ENCODE data around the gene TBC1D14. TPM values are rescaled to one million over a fixed set of nuclear protein-coding genes. Genes with fewer than 3 reads are reported as not detected.

The TBC1D14 gene
- total RNA-seq, 2 experiments from 2014 or later = 36.7 to 44.0 TPM

DNA sequence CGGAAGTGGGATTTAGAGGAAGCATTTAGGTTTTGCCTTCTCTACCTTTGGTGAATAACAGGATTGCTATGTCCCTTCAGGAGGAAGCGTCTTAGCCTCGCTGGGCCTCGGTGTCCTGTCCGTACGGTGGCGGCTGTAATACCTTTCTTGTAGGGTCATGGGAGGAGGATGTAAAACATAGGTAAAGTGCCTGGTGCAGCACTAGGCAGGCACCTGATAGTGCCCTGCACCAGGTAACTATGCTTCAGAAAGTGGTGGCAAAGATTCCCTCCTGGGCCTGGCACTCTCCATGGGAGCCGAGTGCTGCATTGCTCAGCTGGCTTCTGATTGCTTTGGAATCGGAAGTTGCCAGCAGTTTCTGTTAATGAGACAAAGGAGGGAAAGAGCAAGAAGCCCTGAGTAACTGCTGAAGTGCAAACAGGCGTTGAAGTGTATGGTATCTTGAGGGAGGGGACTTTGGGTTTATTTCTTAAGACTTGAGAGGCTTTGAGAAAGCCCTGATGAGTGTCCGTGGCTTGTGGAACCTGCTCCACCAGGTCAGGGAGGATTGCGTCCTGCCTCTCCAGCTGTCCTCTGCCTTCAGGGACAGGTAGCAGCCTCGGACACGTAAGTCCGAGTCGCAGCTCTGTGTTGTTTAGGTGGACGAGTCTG is 45.8 kb downstream of the TBC1D14 start:
- Mint-ChIP-seq H3K27ac (no peak overlapping the region), H3K4me1 (peaks cover 35% of the 10 kb centered on the region), H3K36me3 (ENCODE audit: low read depth) (no peaks in the 10 kb centered on the region), H3K27me3 (no peaks in the 10 kb centered on the region), H3K4me3 (no peak overlapping the region), H3K9me3 (ENCODE audit: low read depth) (no peaks in the 10 kb centered on the region)
- intact Hi-C loops (cut with DNase I, micrococcal nuclease) = no loop called here
- DNase-seq = no peak
- no peak for ATAC-seq
- ChIA-PET POLR2A (interaction anchor here (0.7 kb wide), 1 partner anchor 10 kb away, joined by 3 read pairs; no protein-coding TSS in a partner anchor), CTCF (interaction anchor here (0.6 to 1.6 kb wide), 2 partner anchors 11 to 31 kb away, joined by 3 read pairs; no protein-coding TSS in a partner anchor)

DNA sequence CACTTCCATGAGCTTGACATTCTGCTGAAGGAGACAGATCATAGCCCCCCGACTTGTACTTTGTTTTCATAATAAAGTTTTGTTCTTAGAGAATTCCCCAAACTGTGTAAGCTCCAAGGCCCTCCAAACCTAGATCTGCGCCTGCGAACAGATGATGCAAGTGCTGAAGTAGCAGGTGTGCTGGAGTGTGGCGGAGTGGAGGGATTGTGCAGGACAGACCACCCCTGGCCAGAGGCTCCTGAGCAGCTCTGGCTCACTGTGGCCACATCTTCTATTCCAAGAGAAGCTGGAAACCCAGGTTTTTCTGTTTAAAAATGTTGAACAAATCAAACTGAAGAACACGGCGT is 46.4 kb downstream of the TBC1D14 start:
- POLR2A ChIA-PET = interaction anchor here (0.7 kb wide), 1 partner anchor 11 kb away, joined by 3 read pairs; no protein-coding TSS in a partner anchor
- intact Hi-C loops (cut with DNase I, micrococcal nuclease) = no loop called here
- H3K4me1 Mint-ChIP-seq = peaks cover 31% of the 10 kb centered on the region
- H3K27ac Mint-ChIP-seq = no peak overlapping the region
- CTCF ChIA-PET = interaction anchor here (0.8 to 1.6 kb wide), 3 partner anchors 10 to 83 kb away, joined by 3 read pairs; no protein-coding TSS in a partner anchor
- no peaks in the 10 kb centered on the region for H3K36me3 Mint-ChIP-seq (ENCODE audit: low read depth)
- no peaks in the 10 kb centered on the region for H3K9me3 Mint-ChIP-seq (ENCODE audit: low read depth)
- no peaks in the 10 kb centered on the region for H3K27me3 Mint-ChIP-seq
- ATAC-seq (no peak), DNase-seq (no peak)
- H3K4me3 Mint-ChIP-seq = no peak overlapping the region

DNA sequence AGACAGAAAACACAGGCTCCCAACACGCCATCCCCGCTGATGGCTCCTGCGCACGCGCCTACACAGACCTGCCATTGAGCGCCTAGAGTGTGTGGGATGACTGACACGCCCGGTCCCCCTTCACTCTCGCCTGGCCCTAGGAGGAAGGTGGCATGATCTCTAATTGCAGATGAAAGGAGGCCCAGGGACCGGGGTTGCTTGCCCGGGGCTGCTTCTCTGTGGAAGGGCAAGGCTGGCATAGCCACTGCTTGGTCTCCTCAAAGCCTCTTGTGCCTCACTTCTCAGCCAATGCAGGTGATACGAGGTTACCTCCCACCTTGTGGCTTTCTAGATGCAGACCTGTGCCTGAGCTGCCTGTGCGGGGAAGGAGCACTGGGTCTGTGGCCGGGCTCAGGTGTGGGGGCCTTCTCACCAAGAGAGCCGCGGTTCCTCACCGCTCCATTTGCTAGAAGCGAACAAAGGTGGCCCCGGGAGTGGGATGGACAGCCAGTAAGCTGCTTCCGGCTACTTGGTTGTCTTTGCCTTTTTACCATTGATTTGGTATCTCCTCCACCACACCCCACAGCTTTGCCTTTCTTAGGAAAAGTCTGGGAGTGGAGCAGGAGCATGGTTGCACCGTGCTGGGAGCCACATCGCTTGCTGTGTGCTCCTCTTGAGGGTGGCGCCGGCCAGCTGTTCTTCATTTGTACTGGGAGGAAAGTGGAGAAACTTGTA is 47.0 kb downstream of the TBC1D14 start:
- H3K4me3 Mint-ChIP-seq = no peak overlapping the region
- H3K9me3 Mint-ChIP-seq (ENCODE audit: low read depth) = no peaks in the 10 kb centered on the region
- ATAC-seq = no peak
- no peaks in the 10 kb centered on the region for H3K27me3 Mint-ChIP-seq
- intact Hi-C loops (cut with DNase I, micrococcal nuclease) = no loop called here
- no peak overlapping the region for H3K27ac Mint-ChIP-seq
- H3K36me3 Mint-ChIP-seq (ENCODE audit: low read depth) = no peaks in the 10 kb centered on the region
- POLR2A ChIA-PET = no interaction called here
- no peak for DNase-seq
- H3K4me1 Mint-ChIP-seq = peaks cover 27% of the 10 kb centered on the region
- CTCF ChIA-PET = interaction anchor here (0.8 to 1.6 kb wide), 4 partner anchors 10 to 83 kb away, joined by 3 read pairs; no protein-coding TSS in a partner anchor

DNA sequence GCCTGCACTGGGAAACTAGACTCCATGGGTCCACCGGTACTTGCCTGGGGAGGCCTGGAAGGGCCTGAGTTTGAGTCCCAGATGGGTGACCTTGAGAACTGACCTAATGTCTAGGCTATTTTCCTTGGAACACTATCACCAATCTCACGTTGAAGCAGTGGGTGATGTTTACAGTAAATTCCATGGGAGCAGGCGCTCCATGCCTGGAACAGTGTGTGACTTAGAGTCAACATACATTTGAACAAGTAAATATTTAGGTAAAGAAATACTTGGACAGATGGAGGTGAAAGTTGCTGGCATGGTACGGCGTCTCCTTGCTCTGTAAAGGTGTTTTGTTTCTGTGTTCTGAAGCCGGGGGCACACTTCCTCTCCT is 47.5 kb downstream of the TBC1D14 start:
- no peaks in the 10 kb centered on the region for H3K36me3 Mint-ChIP-seq (ENCODE audit: low read depth)
- CTCF ChIA-PET = interaction anchor here (0.7 to 1.6 kb wide), 3 partner anchors 9 to 142 kb away, joined by 3 to 5 read pairs (median 3); no protein-coding TSS in a partner anchor

DNA sequence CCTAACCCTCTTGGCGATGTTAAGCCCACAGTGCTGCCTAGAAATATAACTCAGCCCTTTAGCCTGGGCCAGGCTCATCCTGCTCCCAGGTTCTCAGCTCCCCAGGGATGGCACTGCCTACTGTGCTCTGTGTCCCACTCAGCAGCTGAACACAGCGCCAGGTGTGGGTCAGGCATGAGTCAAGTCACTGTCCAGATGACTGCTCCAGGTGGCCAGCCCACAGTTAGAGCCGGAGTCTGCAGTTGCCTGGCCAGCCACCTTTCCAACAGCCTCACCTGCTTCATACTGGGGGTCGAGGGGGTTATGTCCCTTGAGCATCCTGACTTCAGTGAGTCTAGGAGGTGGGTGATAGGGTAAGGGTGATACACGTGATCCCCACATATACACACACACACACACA is 48.4 kb downstream of the TBC1D14 start:
- CTCF ChIA-PET = interaction anchor here (0.7 kb wide), 1 partner anchor 143 kb away, joined by 5 read pairs; no protein-coding TSS in a partner anchor
- POLR2A ChIA-PET = no interaction called here
- ATAC-seq (no peak), DNase-seq (no peak)
- H3K4me1 Mint-ChIP-seq = peaks cover 27% of the 10 kb centered on the region
- H3K4me3 Mint-ChIP-seq = no peak overlapping the region
- no peaks in the 10 kb centered on the region for H3K9me3 Mint-ChIP-seq (ENCODE audit: low read depth)
- no peaks in the 10 kb centered on the region for H3K36me3 Mint-ChIP-seq (ENCODE audit: low read depth)
- H3K27ac Mint-ChIP-seq = no peak overlapping the region
- H3K27me3 Mint-ChIP-seq = no peaks in the 10 kb centered on the region
- intact Hi-C loops (cut with DNase I, micrococcal nuclease) = no loop called here

More for the DNA sequence above, 47.5 kb downstream of the TBC1D14 start:
- no peaks in the 10 kb centered on the region for H3K27me3 Mint-ChIP-seq
- no peak overlapping the region for H3K27ac Mint-ChIP-seq
- H3K4me1 Mint-ChIP-seq = peaks cover 26% of the 10 kb centered on the region
- ATAC-seq = no peak
- intact Hi-C loops (cut with DNase I, micrococcal nuclease) = no loop called here
- H3K4me3 Mint-ChIP-seq = no peak overlapping the region
- POLR2A ChIA-PET = no interaction called here
- H3K9me3 Mint-ChIP-seq (ENCODE audit: low read depth) = no peaks in the 10 kb centered on the region
- DNase-seq = no peak

DNA sequence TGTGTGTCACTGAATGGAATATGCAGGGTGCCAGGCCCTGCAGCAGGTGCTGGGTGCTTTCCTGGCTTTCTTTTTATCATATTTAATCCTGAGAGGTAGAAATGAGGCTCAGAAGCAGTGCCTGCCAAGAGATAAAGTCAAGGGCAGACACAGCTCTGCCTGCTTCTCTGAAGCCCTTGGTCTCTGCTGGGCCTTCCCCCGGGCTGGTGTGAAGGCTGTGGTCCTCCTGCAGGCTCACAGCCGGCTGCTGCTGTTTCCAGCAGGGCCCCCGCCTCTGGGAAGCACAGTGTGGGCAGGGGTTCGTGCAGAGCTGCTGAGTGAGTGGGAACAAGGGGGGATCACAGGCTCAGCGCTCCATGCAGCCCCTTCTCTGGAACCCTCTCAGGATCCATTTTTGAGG is 49.6 kb downstream of the TBC1D14 start:
- intact Hi-C loops (cut with DNase I, micrococcal nuclease) = no loop called here
- ChIA-PET CTCF (interaction anchor here (0.7 kb wide), 1 partner anchor 15 kb away, joined by 3 read pairs; no protein-coding TSS in a partner anchor), POLR2A (no interaction called here)
- no peak overlapping the region for H3K4me3 Mint-ChIP-seq
- H3K9me3 Mint-ChIP-seq (ENCODE audit: low read depth) = no peaks in the 10 kb centered on the region
- no peak for ATAC-seq
- no peaks in the 10 kb centered on the region for H3K36me3 Mint-ChIP-seq (ENCODE audit: low read depth)
- H3K4me1 Mint-ChIP-seq = peaks cover 35% of the 10 kb centered on the region
- H3K27me3 Mint-ChIP-seq = no peaks in the 10 kb centered on the region
- no peak for DNase-seq
- H3K27ac Mint-ChIP-seq = no peak overlapping the region

DNA sequence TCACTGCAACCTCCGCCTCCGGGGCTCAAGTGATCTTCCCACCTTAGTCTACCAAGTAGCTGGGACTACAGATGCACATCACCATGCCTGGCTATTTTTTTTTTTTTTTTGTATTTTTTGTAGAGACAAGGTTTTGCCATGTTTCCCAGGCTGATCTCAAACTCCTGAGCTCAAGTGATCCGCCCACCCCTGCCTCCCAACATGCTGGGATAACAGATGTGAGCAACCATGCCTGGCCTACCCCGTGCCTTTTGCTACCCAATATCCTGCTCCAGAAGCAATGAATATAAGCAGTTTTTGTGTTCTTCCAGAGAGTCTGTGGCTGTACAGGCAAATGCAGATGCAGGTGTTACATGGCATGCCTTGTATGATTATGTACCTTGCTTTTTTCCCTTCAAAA is 50.5 kb downstream of the TBC1D14 start:
- no peak overlapping the region for H3K4me3 Mint-ChIP-seq
- ATAC-seq (no peak), DNase-seq (no peak)
- H3K27me3 Mint-ChIP-seq = no peaks in the 10 kb centered on the region
- H3K9me3 Mint-ChIP-seq (ENCODE audit: low read depth) = no peaks in the 10 kb centered on the region
- intact Hi-C loops (cut with DNase I, micrococcal nuclease) = no loop called here
- peaks cover 39% of the 10 kb centered on the region for H3K4me1 Mint-ChIP-seq
- ChIA-PET POLR2A (no interaction called here), CTCF (interaction anchor here (0.6 to 1.1 kb wide), 5 partner anchors 86 to 454 kb away, joined by 3 to 6 read pairs (median 4); no protein-coding TSS in a partner anchor)
- no peak overlapping the region for H3K27ac Mint-ChIP-seq
- H3K36me3 Mint-ChIP-seq (ENCODE audit: low read depth) = no peaks in the 10 kb centered on the region

DNA sequence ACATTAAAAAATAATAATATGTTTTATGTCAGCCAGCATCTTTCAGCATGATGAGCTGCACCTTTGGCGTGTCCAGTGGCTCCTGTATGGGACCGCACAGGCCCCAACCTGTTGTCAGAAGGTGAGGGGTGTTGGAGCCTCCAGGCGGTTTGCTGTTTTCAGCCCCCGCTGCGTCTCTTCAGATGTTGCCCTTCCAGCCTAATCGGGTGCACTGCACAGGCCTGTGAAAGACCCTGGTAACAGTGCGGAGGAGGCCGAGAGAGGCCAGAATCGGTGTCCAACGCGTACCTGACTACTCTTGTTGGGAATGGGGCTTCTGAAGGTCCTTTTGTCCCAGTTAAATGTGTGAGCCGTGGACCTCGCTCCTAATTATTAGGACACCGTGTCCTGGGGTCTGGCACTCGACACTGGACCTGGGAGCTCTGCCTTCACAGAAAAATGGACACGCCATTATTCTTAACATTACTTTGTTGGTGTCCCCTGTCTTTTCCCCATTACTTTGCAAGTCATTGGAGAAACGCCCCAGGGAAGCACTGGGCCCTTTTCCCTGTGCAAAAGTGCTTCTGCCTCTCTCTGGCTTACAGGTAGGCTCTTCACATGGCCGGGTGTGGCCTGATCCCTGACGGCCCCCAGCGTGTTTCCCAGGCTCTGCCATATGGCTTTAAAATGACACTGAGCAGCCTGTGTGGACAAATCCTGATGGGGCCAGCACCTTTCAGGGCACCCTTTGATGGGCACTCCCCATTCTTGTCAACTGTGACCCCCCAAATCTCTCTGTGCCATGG is 51.2 kb downstream of the TBC1D14 start:
- ChIA-PET POLR2A (no interaction called here), CTCF (interaction anchor here (0.6 to 1.1 kb wide), 3 partner anchors 87 to 454 kb away, joined by 3 to 5 read pairs (median 4); no protein-coding TSS in a partner anchor)
- H3K27me3 Mint-ChIP-seq = no peaks in the 10 kb centered on the region
- H3K4me3 Mint-ChIP-seq = no peak overlapping the region
- no peaks in the 10 kb centered on the region for H3K36me3 Mint-ChIP-seq (ENCODE audit: low read depth)
- peaks cover 44% of the 10 kb centered on the region for H3K4me1 Mint-ChIP-seq
- H3K9me3 Mint-ChIP-seq (ENCODE audit: low read depth) = no peaks in the 10 kb centered on the region
- intact Hi-C loops (cut with DNase I, micrococcal nuclease) = no loop called here
- ATAC-seq = no peak
- DNase-seq = no peak
- no peak overlapping the region for H3K27ac Mint-ChIP-seq

DNA sequence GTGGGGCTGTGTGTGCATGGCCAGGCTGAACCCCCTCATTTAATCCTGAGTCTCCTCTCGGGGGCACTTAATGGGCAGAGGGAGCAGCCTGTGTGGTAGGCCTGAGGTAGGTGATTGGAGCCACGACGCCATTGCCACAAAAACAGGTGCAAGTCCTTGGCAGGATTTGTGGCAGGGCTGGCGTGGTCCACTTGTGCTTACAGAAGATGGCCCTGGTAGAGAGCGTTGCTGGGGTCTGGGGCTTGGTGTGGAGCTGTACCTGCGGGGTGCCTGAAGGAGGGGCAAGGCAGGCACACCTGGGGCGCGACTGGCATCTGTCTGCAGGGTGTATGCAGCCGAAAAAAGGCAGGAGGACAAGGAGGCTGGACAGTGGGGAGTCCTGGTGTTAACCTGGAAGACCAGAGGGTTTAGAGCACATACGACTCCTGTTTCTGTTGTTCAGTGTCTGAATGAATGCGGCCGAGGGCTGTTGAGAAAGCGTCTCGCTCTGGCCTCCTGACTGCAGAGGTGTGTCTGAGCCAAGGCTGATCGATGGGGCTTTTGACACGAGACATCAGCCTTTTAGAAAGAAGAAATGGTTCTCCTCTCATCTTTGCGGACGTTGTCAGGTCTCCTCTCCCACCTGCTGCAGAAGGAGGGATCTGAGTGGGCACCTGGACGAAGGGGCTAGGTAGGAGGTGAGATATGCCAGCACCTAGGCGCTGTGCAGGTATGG is 52.0 kb downstream of the TBC1D14 start:
- Mint-ChIP-seq H3K36me3 (ENCODE audit: low read depth) (no peaks in the 10 kb centered on the region), H3K4me3 (no peak overlapping the region), H3K9me3 (ENCODE audit: low read depth) (no peaks in the 10 kb centered on the region), H3K27me3 (no peaks in the 10 kb centered on the region), H3K4me1 (peaks cover 47% of the 10 kb centered on the region), H3K27ac (no peak overlapping the region)
- ChIA-PET POLR2A (no interaction called here), CTCF (interaction anchor here (0.7 to 1.0 kb wide), 2 partner anchors 12 to 59 kb away, joined by 3 read pairs; no protein-coding TSS in a partner anchor)
- DNase-seq = no peak
- no peak for ATAC-seq
- intact Hi-C loops (cut with DNase I, micrococcal nuclease) = no loop called here

DNA sequence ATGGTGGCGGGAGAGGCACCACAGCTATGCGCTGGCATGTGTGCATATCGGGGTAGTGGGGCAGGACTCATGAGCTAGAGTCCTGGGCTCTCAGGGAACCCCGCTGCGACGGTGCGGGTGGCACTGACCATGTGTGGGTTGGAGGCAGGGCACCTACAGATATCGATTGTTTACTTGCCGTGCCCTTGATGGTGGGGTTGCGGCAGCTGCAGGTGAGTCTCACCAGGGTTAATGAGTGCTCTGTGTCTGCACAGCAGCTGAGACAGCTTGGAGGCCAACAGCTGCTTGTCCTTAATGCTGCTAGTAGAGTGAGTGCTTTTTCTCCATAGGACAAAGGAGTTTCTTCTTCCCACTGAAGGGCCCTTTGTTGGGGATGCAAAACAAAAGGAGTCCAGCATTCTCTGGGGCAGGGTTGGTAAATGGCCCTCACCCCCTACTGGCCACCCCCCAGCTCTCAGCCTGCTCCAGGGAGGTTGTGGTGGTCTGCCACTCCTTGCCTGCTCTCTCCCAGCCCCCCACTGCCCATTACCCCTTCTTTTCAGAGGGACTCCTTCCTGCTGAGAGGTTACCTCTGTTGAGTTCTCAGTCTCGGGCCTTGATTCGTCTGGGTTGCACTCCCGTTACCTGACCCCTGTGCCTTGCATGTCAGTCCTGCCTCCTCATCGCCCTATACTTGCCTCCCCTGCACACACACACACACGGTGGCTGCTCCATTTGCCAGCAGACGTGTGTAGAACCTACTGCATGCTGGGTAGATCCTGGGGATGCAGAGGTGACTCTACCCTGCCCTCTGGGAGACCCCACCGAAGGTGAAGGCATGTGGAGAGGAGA is 52.8 kb downstream of the TBC1D14 start:
- intact Hi-C loops (cut with DNase I, micrococcal nuclease) = no loop called here
- H3K4me3 Mint-ChIP-seq = no peak overlapping the region
- POLR2A ChIA-PET = no interaction called here
- no peaks in the 10 kb centered on the region for H3K36me3 Mint-ChIP-seq (ENCODE audit: low read depth)
- H3K4me1 Mint-ChIP-seq = peaks cover 44% of the 10 kb centered on the region
- H3K27me3 Mint-ChIP-seq = no peaks in the 10 kb centered on the region
- CTCF ChIA-PET = interaction anchor here (0.6 to 1.9 kb wide), 5 partner anchors 10 to 93 kb away, joined by 3 to 6 read pairs (median 3); no protein-coding TSS in a partner anchor
- DNase-seq (no peak), ATAC-seq (no peak)
- no peaks in the 10 kb centered on the region for H3K9me3 Mint-ChIP-seq (ENCODE audit: low read depth)
- no peak overlapping the region for H3K27ac Mint-ChIP-seq
